ENCODE data around the gene SLC12A4.

SLC12A4 gene

GRCh38 chr16:67944690-67945391 is 23.6 kb downstream of the SLC12A4 start:
- Histone ChIP-seq H3K9me3 (ENCODE audit: control insufficient read depth, low read length) (no peaks in the 10 kb centered on the region), H3K9ac (no peak overlapping the region), H3K79me2 (no peaks in the 10 kb centered on the region), H2AFZ (no peak overlapping the region), H3K4me3 (ENCODE audit: low read depth, low read length) (no peak overlapping the region), H3K36me3 (ENCODE audit: control insufficient read depth, insufficient read depth, low read length) (no peaks in the 10 kb centered on the region), H3K27ac (no peak overlapping the region), H3K27me3 (ENCODE audit: control insufficient read depth, insufficient read depth, low read length) (no peaks in the 10 kb centered on the region), H3K4me2 (ENCODE audit: low read length) (no peak overlapping the region), H3K4me1 (no peaks in the 10 kb centered on the region)
- TF ChIP-seq CTCF (IDR thresholded peaks at IDR 0.05), result no peak

- Histone ChIP-seq H3K4me2 (ENCODE audit: low read length) (no peak within 1 kb of the TSS), H3K27ac (no peak within 1 kb of the TSS)
These were observed 24.6 kb downstream of the SLC12A4 start, which contains the start of gene LCAT for GRCh38 chr16:67943619-67944504. TSS of gene LCAT (minus strand) at chr16:67944120. CDS start at chr16:67944101, 19 bp downstream.

GRCh38 chr16:67943256-67943618 is 25.2 kb downstream of the SLC12A4 start:
- H3K9ac ChIP-seq, result no peak overlapping the region
- TF ChIP-seq CTCF (IDR thresholded peaks at IDR 0.05), result no peak
- no peak overlapping the region for H3K4me3 ChIP-seq (ENCODE audit: low read depth, low read length)
- no peaks in the 10 kb centered on the region for H3K9me3 ChIP-seq (ENCODE audit: control insufficient read depth, low read length)
- no peaks in the 10 kb centered on the region for H3K4me1 ChIP-seq
- no peak overlapping the region for H3K4me2 ChIP-seq (ENCODE audit: low read length)
- no peaks in the 10 kb centered on the region for H3K27me3 ChIP-seq (ENCODE audit: control insufficient read depth, insufficient read depth, low read length)
- H2AFZ ChIP-seq, result no peak overlapping the region
- H3K36me3 ChIP-seq (ENCODE audit: control insufficient read depth, insufficient read depth, low read length), result no peaks in the 10 kb centered on the region
- H3K27ac ChIP-seq, result no peak overlapping the region
- H3K79me2 ChIP-seq, result no peaks in the 10 kb centered on the region

More at GRCh38 chr16:67943619-67944504, 24.6 kb downstream of the SLC12A4 start, which contains the start of gene LCAT:
- no peaks in the 10 kb centered on the region for H3K27me3 ChIP-seq (ENCODE audit: control insufficient read depth, insufficient read depth, low read length)
- no peaks in the 10 kb centered on the region for H3K79me2 ChIP-seq
- H3K9me3 ChIP-seq (ENCODE audit: control insufficient read depth, low read length), result no peaks in the 10 kb centered on the region
- H3K4me3 ChIP-seq (ENCODE audit: low read depth, low read length), result no peak within 1 kb of the TSS
- no peaks in the 10 kb centered on the region for H3K36me3 ChIP-seq (ENCODE audit: control insufficient read depth, insufficient read depth, low read length)
- no peak for TF ChIP-seq CTCF (IDR thresholded peaks at IDR 0.05)
- H2AFZ ChIP-seq, result no peak within 1 kb of the TSS
- no peak within 1 kb of the TSS for H3K9ac ChIP-seq
- no peaks in the 10 kb centered on the region for H3K4me1 ChIP-seq

GRCh38 chr16:67942510-67943255 is 25.8 kb downstream of the SLC12A4 start:
- no peak overlapping the region for H3K27ac ChIP-seq

More at GRCh38 chr16:67942510-67943255, 25.8 kb downstream of the SLC12A4 start:
- Histone ChIP-seq H3K9ac (no peak overlapping the region), H3K79me2 (no peaks in the 10 kb centered on the region), H3K4me2 (ENCODE audit: low read length) (no peak overlapping the region), H3K4me3 (ENCODE audit: low read depth, low read length) (no peak overlapping the region), H3K27me3 (ENCODE audit: control insufficient read depth, insufficient read depth, low read length) (no peaks in the 10 kb centered on the region), H2AFZ (no peak overlapping the region), H3K36me3 (ENCODE audit: control insufficient read depth, insufficient read depth, low read length) (no peaks in the 10 kb centered on the region), H3K4me1 (no peaks in the 10 kb centered on the region), H3K9me3 (ENCODE audit: control insufficient read depth, low read length) (no peaks in the 10 kb centered on the region)
- no peak for TF ChIP-seq CTCF (IDR thresholded peaks at IDR 0.05)
